ENCODE measurements around the gene CHCHD6. TPM values are rescaled to one million over a fixed set of nuclear protein-coding genes. Genes with fewer than 3 reads are reported as not detected.
A peak's percentile ranks its signal among the peaks of the same experiment; 100 is the strongest.

CHCHD6 gene
- total RNA-seq, 1 experiment from 2014 or later = 21.7 TPM

DNA sequence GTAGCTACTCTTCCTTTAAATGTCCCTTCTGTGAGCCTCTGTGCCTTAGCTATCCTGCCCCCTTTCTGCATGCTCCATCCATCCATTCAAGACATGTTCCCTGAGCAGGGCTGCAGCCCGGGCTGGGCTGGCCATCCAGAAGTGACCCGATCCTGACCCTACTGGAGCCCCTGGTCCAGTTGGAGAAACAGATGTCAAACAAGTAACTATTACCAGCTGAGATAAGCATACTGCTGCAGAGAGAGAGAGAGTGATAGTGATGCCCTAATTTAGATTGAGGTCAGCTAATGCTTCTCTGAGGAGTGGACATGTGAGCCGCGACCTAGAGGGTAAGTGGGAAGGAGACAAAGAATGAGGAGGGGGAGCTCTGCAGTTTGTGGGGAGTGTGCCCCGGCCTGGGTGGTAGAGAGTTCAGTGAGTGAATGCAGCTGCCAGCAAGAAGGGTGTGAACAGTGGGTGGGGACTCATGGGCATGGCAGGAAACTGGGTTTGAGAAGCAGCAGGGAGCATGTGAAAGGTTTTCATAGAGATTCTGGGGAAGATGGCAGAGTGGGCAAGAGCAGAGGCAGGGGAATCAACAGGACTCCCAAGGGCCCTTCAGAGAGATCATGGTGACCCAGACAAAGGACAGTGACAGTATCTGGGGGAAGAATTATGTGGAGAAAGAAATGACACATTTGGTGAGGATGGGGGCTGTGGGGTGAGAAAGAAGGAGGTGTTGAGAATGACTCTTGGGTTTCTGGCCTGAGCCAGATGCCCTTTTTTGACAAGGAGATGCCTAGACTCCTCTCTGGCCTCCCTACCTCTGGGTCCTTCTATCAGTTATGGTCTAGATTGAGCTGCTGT is 44.9 kb downstream of the CHCHD6 start:
- DNase-seq (ENCODE audit: low read depth in 1 of 2, low spot score in 2 of 2) = no peak
- no peaks in the 10 kb centered on the region for H3K27me3 ChIP-seq (replicated peaks)
- H3K4me1 ChIP-seq (replicated peaks) = peaks cover 50% of the 10 kb centered on the region
- H3K36me3 ChIP-seq = no peaks in the 10 kb centered on the region
- H3K27ac ChIP-seq = no peak overlapping the region
- no peaks in the 10 kb centered on the region for H3K9me3 ChIP-seq (replicated peaks)
- H3K4me3 ChIP-seq = no peak overlapping the region

GRCh38 chr3:126749547-126749875 is 45.5 kb downstream of the CHCHD6 start:
- no peaks in the 10 kb centered on the region for H3K9me3 ChIP-seq (replicated peaks)
- no peaks in the 10 kb centered on the region for H3K27me3 ChIP-seq (replicated peaks)
- no peak for DNase-seq (ENCODE audit: low read depth in 1 of 2, low spot score in 2 of 2)
- no peaks in the 10 kb centered on the region for H3K36me3 ChIP-seq
- H3K4me1 ChIP-seq (replicated peaks) = peaks cover 56% of the 10 kb centered on the region
- no peak overlapping the region for H3K4me3 ChIP-seq
- H3K27ac ChIP-seq = no peak overlapping the region

DNA sequence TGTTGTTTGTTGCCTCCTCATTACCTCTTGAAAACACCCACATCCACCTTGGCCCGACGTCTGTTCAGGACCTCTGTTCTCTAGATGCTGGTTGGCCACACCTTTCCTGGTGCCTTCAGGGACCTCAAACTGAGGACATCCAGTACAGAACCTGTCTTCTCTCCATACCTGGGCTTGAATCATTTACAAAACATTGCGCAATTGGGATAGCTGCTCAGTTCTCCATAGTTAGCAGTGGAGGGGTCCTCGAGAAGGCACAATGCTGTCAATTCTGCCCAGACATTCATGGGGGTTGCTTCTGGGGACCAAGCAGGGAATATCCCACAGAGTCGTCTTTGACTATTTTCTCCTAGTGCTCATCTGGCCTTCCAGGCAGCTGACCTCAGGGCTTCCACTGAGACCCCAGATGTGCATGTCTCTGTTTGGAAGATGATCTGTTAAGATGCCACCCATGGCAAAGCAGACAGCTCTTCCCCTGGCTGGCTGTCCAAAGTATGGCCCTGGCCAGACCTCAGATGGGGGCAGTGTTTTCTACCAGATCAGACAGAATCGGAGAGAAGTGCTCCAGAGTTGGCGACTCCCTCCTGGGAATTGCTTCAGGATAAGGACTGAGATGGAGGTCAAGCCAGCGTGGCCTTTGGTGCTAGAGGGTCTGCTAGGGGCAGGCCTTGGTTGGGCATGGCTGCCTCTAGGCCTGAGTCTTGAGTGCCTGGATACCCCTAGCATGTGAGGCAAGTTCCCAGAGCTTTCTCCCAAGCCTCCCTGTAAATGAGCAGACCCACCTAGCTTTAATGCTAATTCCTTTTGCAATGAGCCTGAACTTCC is 46.1 kb downstream of the CHCHD6 start:
- no peaks in the 10 kb centered on the region for H3K36me3 ChIP-seq
- no peak for DNase-seq (ENCODE audit: low read depth in 1 of 2, low spot score in 2 of 2)
- H3K27me3 ChIP-seq (replicated peaks) = no peaks in the 10 kb centered on the region
- H3K4me1 ChIP-seq (replicated peaks) = peaks cover 57% of the 10 kb centered on the region
- no peak overlapping the region for H3K27ac ChIP-seq
- no peaks in the 10 kb centered on the region for H3K9me3 ChIP-seq (replicated peaks)
- H3K4me3 ChIP-seq = no peak overlapping the region

DNA sequence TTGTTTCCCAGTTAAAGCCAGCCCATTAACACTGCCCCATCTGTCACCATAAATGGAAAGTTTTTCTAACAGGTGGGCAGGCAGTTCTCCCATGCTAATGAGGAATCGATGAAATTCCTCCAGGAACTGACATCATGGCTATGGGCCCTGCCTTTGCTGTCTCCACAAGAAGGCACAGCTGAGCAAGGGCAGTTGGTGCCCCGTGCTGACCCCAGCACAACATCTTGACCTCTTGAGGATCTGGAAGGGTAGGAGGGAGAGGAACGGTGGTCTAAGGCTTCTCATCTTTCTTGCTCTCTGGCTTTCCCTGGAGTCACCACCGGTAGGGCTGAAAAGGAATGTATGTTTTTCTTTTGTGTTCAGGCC is 46.7 kb downstream of the CHCHD6 start:
- H3K27me3 ChIP-seq (replicated peaks) = no peaks in the 10 kb centered on the region
- DNase-seq (ENCODE audit: low read depth in 1 of 2, low spot score in 2 of 2) = peak in 1 of 2 experiments; percentile 42
- H3K36me3 ChIP-seq = no peaks in the 10 kb centered on the region
- H3K27ac ChIP-seq = no peak overlapping the region
- no peaks in the 10 kb centered on the region for H3K9me3 ChIP-seq (replicated peaks)
- no peak overlapping the region for H3K4me3 ChIP-seq
- H3K4me1 ChIP-seq (replicated peaks) = peaks cover 55% of the 10 kb centered on the region

- H3K9me3 ChIP-seq (replicated peaks) = no peaks in the 10 kb centered on the region
- no peaks in the 10 kb centered on the region for H3K36me3 ChIP-seq
- no peak for DNase-seq (ENCODE audit: low read depth in 1 of 2, low spot score in 2 of 2)
- H3K27me3 ChIP-seq (replicated peaks) = no peaks in the 10 kb centered on the region
- peaks cover 45% of the 10 kb centered on the region for H3K4me1 ChIP-seq (replicated peaks)
- H3K4me3 ChIP-seq = no peak overlapping the region
- peak overlapping the region; percentile 86; the same call in 1 of the 2 replicates for H3K27ac ChIP-seq
Measured at GRCh38 chr3:126751611-126752302, 47.7 kb downstream of the CHCHD6 start.

GRCh38 chr3:126752303-126753190 is 48.5 kb downstream of the CHCHD6 start:
- peak; percentile 82 to 85 for DNase-seq (ENCODE audit: low read depth in 1 of 2, low spot score in 2 of 2)
- Histone ChIP-seq H3K36me3 (no peaks in the 10 kb centered on the region), H3K27me3 (replicated peaks) (no peaks in the 10 kb centered on the region), H3K4me3 (no peak overlapping the region), H3K4me1 (replicated peaks) (peaks cover 39% of the 10 kb centered on the region), H3K9me3 (replicated peaks) (no peaks in the 10 kb centered on the region), H3K27ac (peak overlapping the region; percentile 86)

- no peaks in the 10 kb centered on the region for H3K36me3 ChIP-seq
- H3K4me3 ChIP-seq = no peak overlapping the region
- no peaks in the 10 kb centered on the region for H3K27me3 ChIP-seq (replicated peaks)
- H3K4me1 ChIP-seq (replicated peaks) = peaks cover 36% of the 10 kb centered on the region
- no peaks in the 10 kb centered on the region for H3K9me3 ChIP-seq (replicated peaks)
- H3K27ac ChIP-seq = peak overlapping the region; percentile 86
- DNase-seq (ENCODE audit: low read depth in 1 of 2, low spot score in 2 of 2) = peak; percentile 86 to 94
Measured at GRCh38 chr3:126753191-126754160, 49.4 kb downstream of the CHCHD6 start.

DNA sequence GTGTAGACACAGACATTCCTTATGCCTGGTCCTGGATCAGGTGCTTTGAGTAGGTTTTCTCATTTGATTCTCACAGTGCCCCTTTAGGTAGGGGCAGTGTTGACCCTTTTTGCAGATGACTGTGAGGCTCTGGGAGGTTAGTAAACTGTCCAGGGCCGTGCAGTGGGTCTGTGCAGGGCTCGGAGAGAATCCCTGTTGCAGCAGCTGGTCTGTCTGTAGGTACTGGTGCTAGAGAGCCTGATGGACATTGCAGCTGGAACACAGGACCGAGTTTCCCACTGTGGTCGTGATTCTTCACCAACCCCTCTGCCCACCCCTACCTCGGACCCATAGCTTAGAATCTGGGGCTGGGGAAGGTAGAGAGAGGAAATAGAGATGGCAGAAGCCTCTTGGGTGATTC is 51.8 kb downstream of the CHCHD6 start:
- no peaks in the 10 kb centered on the region for H3K36me3 ChIP-seq
- H3K27ac ChIP-seq = no peak overlapping the region
- H3K27me3 ChIP-seq (replicated peaks) = no peaks in the 10 kb centered on the region
- peaks cover 31% of the 10 kb centered on the region for H3K4me1 ChIP-seq (replicated peaks)
- no peak for DNase-seq (ENCODE audit: low read depth in 1 of 2, low spot score in 2 of 2)
- H3K4me3 ChIP-seq = no peak overlapping the region
- H3K9me3 ChIP-seq (replicated peaks) = no peaks in the 10 kb centered on the region

DNA sequence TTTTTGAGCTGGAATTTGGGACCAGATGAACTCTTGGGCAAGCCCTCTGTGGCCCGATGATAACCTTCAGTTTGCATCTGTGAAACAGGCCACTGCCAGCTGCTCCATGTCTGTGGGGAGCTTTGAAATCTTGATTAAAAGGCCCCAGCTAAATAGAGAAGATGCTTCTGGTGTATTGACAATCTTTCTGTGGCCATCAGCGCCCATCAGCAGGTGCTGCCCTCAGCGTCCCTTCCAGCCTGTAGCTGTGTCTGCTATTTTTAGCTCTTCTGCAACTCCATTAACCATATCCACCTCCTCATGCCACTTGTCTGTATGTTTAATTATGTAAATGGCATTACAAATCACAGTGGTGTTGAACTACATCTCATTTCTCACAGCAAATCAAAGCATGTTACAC is 54.0 kb downstream of the CHCHD6 start:
- no peak overlapping the region for H3K27ac ChIP-seq
- no peak overlapping the region for H3K4me3 ChIP-seq
- no peak for DNase-seq (ENCODE audit: low read depth in 1 of 2, low spot score in 2 of 2)
- H3K27me3 ChIP-seq (replicated peaks) = no peaks in the 10 kb centered on the region
- H3K9me3 ChIP-seq (replicated peaks) = no peaks in the 10 kb centered on the region
- peaks cover 16% of the 10 kb centered on the region for H3K4me1 ChIP-seq (replicated peaks)
- H3K36me3 ChIP-seq = no peaks in the 10 kb centered on the region

DNA sequence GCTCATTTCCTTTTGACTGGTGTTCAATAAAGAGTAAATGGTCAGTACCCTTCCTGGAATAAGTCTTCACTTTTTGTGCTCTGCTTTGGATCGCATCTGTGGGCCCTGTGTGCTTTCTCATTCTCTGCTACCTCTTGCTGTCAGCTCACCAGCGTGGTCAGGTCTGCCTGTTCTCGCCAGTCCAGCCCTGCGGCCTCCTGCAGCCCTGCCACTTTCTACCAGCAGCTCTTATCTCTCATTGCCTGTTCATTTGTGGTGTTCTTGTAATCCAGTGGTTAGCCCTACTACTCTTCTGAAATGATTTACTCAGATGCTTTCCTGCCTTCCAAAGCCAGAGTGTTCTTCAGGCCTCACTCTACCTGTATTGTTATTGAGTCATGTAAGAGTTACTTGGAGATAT is 54.8 kb downstream of the CHCHD6 start:
- Histone ChIP-seq H3K4me3 (no peak overlapping the region), H3K36me3 (no peaks in the 10 kb centered on the region)
- DNase-seq (ENCODE audit: low read depth in 1 of 2, low spot score in 2 of 2) = no peak

GRCh38 chr3:126760541-126760940 is 56.5 kb downstream of the CHCHD6 start:
- DNase-seq (ENCODE audit: low read depth in 1 of 2, low spot score in 2 of 2) = no peak
- H3K27ac ChIP-seq = no peak overlapping the region
- no peaks in the 10 kb centered on the region for H3K9me3 ChIP-seq (replicated peaks)
- H3K4me3 ChIP-seq = no peak overlapping the region
- no peaks in the 10 kb centered on the region for H3K27me3 ChIP-seq (replicated peaks)
- no peaks in the 10 kb centered on the region for H3K4me1 ChIP-seq (replicated peaks)
- no peaks in the 10 kb centered on the region for H3K36me3 ChIP-seq

More for the DNA sequence above, 54.8 kb downstream of the CHCHD6 start:
- no peaks in the 10 kb centered on the region for H3K27me3 ChIP-seq (replicated peaks)
- no peaks in the 10 kb centered on the region for H3K9me3 ChIP-seq (replicated peaks)
- H3K27ac ChIP-seq = no peak overlapping the region
- peaks cover 7% of the 10 kb centered on the region for H3K4me1 ChIP-seq (replicated peaks)

DNA sequence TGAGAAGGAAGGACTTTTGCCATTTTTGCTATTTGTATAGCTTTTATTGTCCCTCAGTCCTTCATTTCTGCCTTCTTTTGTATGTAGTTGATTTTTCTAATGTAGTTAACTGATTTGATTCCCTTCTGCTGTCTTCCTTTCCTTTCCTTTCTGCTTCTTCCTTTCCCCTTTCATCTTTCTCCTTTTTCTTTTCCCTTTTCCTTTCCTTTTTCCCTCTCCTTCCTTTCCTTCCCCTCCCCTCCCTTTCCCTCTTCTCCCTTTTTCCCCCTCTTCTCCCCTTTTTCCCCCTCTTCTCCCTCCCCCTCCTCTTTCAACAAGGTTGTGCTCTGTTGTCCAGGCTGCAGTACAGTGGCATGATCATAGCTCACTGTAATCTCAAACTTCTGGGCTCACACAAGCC is 59.0 kb downstream of the CHCHD6 start:
- DNase-seq (ENCODE audit: low read depth in 1 of 2, low spot score in 2 of 2) = no peak
- Histone ChIP-seq H3K4me3 (no peak overlapping the region), H3K27ac (no peak overlapping the region), H3K9me3 (replicated peaks) (no peaks in the 10 kb centered on the region), H3K36me3 (no peaks in the 10 kb centered on the region), H3K4me1 (replicated peaks) (no peaks in the 10 kb centered on the region), H3K27me3 (replicated peaks) (no peaks in the 10 kb centered on the region)

Data from SJSA1 (cell line).